HepG2 (cell line): ENCODE data around the gene PRKCE. TPM values are rescaled to one million over a fixed set of nuclear protein-coding genes. Genes with fewer than 3 reads are reported as not detected.

Source experiments
- ZNF777 ChIP-seq: sonication (generic); formaldehyde crosslinking; IDR thresholded peaks from 2 replicates; pipeline ENCODE4 v1.4.0; 2020; ENCODE audit warnings: missing genetic modification reagents
- polyA plus RNA-seq, 8 experiments: library from polyadenylated mRNA; depleted of rRNA in 3 of 8; stranded (reverse) in 7 of 8; unstranded in 1 of 8; fragments of >200 nt; fragmentation: Illumina TruSeq in 4 of 8; extraction: Trizol in 4 of 8; gene quantifications; 2 replicates each; pipeline versions ENCODE4 v1.2.1 to v1.2.3, GENCODE V29; 2011 to 2016; ENCODE audit warnings: low read depth in 4 of 8, missing spikeins in 1 of 8, mixed read lengths in 1 of 8; ENCODE audit not compliant: insufficient read depth in 1 of 8
- total RNA-seq, 5 experiments: library from RNA; depleted of rRNA; stranded (reverse); fragments of >200 nt; fragmentation: Illumina TruSeq; extraction: Trizol; gene quantifications; 2 replicates each; pipeline ENCODE4 v1.2.3, GENCODE V29; 2016; ENCODE audit warnings: low read depth in 1 of 5
- TF ChIP-seq, protein P1 (sequence below), 2 experiments: fragments of 450-650 bp in 1 of 2; sonication (generic) in 1 of 2; formaldehyde crosslinking in 1 of 2; IDR thresholded peaks; 2 replicates each; pipeline versions ENCODE4 v1.6.1 to v1.8.0; 2016 to 2022; ENCODE audit warnings: antibody characterized with exemption in 1 of 2, mild to moderate bottlenecking in 1 of 2, missing genetic modification reagents in 1 of 2
- TF ChIP-seq, protein P2 (sequence below): sonication (generic); formaldehyde crosslinking; IDR thresholded peaks from 2 replicates; pipeline ENCODE4 v1.5.0; 2020; ENCODE audit warnings: mild to moderate bottlenecking, low read depth, missing genetic modification reagents, borderline replicate concordance

The PRKCE gene
- total and polyA plus RNA-seq, 2 of the 13 experiments (the other 11 are each of a cell fraction or from before 2014, with no cell fraction given): 1.0 to 3.9 TPM

DNA sequence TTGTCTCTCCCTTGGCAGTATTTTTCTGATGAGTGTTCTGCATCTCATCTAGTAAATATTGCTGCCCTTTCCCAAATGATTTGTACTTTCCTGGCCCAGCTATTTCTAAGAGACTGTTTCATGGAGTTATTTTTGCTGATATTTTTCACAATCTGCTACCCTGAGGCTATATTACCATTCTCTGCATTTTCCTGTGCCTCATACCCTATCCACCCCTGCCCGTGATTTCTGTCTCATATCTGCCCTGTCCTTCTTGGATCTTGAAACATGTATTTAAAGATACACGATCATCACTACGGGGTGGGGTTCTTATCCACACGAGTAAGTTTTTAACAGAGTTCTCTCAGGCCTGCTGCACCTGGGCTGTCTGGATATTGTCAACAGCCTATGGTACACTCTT, 556.1 kb downstream of the PRKCE start (continued):
- TF ChIP-seq, protein P1, sequence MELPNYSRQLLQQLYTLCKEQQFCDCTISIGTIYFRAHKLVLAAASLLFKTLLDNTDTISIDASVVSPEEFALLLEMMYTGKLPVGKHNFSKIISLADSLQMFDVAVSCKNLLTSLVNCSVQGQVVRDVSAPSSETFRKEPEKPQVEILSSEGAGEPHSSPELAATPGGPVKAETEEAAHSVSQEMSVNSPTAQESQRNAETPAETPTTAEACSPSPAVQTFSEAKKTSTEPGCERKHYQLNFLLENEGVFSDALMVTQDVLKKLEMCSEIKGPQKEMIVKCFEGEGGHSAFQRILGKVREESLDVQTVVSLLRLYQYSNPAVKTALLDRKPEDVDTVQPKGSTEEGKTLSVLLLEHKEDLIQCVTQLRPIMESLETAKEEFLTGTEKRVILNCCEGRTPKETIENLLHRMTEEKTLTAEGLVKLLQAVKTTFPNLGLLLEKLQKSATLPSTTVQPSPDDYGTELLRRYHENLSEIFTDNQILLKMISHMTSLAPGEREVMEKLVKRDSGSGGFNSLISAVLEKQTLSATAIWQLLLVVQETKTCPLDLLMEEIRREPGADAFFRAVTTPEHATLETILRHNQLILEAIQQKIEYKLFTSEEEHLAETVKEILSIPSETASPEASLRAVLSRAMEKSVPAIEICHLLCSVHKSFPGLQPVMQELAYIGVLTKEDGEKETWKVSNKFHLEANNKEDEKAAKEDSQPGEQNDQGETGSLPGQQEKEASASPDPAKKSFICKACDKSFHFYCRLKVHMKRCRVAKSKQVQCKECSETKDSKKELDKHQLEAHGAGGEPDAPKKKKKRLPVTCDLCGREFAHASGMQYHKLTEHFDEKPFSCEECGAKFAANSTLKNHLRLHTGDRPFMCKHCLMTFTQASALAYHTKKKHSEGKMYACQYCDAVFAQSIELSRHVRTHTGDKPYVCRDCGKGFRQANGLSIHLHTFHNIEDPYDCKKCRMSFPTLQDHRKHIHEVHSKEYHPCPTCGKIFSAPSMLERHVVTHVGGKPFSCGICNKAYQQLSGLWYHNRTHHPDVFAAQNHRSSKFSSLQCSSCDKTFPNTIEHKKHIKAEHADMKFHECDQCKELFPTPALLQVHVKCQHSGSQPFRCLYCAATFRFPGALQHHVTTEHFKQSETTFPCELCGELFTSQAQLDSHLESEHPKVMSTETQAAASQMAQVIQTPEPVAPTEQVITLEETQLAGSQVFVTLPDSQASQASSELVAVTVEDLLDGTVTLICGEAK (IDR thresholded peaks at IDR 0.05): no peak
- TF ChIP-seq, protein P1 (CRISPR knock-in tag; IDR thresholded peaks at IDR 0.05): no peak
- TF ChIP-seq, protein P2, sequence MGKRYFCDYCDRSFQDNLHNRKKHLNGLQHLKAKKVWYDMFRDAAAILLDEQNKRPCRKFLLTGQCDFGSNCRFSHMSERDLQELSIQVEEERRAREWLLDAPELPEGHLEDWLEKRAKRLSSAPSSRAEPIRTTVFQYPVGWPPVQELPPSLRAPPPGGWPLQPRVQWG (CRISPR knock-in tag): no peak
- TF ChIP-seq ZNF777: no peak
